Skin of body (tissue), 2 donors: Measurements from ENCODE around the gene SLC25A11. TPM values are rescaled to one million over a fixed set of nuclear protein-coding genes. Genes with fewer than 3 reads are reported as not detected.
A peak's percentile ranks its signal among the peaks of the same experiment; 100 is the strongest.
"Not testable (repeated sequence)": the region's sequence is repeated elsewhere in the genome, so short reads cannot be mapped to it uniquely, and the experiment has no call there.

Experiments used
- DNase-seq: peaks from one replicate; lab custom pipeline; 2025; lab: John Stamatoyannopoulos, UW
- total RNA-seq: library from RNA; depleted of rRNA; stranded (reverse); fragments of >200 nt; gene quantifications from one replicate; pipeline ENCODE4 v1.2.3, GENCODE V29; 2014

Gene SLC25A11
- total RNA-seq, 1 donor from 2014 or later = 34.2 TPM

DNA sequence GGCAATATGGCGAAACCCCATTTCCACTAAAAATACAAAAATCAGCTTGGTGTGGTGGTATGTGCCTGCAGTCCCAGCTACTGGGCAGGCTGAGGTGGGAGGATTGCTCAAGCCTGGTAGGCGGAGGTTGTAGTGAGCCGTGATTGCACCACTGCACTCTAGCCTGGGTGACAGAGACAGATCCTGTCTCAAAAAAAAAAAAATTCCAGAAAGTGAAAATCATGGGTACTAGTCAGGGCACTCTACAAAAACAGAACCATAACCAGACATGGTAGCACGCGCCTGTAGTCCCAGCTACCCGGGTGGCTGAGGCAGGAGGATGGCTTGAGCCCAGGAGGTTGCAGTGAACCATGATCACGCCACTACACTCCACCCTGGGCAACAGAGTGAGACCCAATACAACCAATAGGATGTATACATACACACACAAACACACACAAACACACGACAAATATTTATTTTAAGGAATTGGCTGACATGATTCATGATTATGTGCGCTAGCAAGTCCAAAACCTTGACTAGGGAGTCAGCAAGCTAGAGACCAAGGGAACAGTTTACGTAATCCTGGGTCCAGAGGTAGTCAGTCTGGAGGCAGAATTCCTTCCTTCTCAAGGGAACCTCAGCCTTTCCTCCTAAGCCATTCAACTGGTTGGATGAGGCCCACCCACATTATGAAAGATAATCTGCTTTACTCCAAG, 19.3 kb downstream of the SLC25A11 start:
- no peak for DNase-seq

DNA sequence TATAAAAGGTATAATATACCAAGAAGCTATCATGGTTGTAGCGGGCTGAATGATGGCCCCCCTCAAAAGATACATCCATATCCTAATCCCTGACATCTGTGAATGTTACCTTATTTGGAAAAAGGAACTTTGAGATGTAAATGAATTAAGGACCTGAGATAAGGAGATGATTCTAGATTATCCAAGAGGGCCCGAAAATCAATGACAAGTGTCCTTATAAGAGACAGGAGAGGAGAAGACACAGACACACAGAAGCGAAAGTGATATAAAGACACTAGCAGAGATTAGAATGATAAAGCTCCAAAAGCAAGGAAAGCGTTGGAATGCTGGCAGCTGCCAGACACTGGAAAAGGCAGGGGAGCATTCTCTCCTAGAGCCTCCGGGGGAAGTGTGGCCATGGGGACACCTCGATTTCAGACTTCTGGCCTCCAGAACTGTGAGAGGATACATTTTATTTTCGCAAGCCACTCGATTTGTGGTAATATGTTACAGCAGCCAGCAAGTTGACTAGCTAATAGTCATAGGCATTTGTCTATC, 20.3 kb downstream of the SLC25A11 start:
- DNase-seq = no peak

DNA sequence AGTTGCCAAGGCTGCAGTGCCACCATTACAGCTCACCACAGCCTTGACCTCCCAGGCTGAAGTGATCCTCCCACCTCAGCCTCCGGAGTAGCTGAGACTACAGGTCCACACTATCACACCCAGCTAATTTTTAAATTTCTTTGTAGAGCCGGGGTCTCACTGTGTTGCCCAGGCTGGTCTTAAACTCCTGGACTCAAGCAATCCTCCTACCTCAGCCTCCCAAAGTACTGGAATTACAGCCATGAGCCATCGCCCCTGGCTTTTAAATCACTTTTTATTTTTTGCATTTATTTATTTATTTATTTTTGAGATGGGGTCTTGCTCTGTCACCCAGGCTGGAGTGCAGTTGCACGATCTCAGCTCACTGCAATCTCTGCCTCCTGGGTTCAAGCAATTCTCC, 25.3 kb downstream of the SLC25A11 start:
- not testable (repeated sequence) for DNase-seq

DNA sequence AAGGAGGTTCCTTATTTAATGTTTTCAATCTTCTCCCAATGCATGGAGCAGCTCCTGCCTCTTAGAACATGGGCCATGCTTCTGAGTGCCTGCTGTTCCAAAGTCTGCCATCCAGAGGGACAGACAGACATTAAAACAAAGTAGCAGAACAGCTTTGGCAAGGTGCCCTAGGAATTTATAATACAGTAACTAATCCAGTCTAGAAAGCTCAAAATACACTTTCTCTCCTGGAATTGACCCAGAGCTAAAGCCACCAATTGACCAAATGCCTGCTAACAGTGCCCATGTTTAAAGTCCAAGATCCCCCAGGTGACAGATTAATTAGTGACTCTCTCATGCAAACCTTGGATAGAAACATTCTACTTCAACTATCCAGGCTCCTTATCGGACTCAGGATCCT, 25.9 kb downstream of the SLC25A11 start:
- DNase-seq = no peak

DNA sequence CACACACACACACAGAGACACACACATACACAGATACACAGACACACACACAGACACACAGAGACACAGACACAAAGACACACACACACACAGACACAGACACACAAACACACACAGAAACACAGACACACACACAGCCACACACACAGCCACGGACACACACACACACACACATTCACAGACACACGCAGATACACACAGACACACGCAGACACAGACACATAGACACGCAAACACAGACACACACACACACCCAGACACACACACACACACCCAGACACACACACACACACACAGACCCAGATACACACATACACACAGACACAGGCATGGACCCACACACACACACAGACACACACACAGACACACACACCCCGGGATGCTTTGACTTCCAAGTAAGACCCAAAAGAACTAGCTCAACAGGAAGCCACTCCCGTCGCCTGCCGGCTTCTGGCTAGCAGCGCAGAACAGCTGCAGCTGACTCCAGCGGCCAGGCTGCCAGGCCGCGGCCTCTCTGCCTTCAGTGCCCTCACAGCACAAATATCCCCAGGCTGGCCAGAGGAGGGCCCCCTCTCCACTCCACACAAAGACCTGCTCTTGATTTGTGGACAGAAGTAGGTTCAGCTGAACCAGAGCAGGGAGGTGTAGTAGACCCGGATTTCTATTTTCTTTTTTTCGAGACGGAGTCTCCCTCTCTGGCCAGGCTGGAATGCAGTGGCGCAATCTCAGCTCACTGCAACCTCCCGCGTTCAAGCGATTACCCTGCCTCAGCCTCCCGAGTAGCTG, 30.9 kb downstream of the SLC25A11 start:
- DNase-seq = peak; percentile 90

DNA sequence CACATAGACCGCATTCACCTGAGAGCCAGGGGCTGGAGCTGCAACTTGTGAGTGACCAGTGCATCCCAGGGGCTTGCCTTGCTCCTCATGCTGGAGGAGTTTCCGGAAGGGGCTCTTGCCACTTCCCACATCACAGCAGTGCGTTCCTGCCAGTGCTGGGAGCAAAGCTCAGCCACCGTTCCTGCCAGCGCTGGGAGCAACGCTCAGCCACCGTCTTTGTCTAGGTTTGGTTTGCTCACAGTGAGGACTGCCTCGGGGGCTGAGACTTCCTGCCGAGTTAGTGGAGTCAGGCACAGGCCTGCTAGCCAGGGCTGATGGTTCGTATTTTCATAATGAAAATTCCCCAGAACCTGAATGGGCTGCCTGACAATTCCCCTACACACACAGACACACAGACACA, 31.5 kb downstream of the SLC25A11 start:
- DNase-seq = no peak

DNA sequence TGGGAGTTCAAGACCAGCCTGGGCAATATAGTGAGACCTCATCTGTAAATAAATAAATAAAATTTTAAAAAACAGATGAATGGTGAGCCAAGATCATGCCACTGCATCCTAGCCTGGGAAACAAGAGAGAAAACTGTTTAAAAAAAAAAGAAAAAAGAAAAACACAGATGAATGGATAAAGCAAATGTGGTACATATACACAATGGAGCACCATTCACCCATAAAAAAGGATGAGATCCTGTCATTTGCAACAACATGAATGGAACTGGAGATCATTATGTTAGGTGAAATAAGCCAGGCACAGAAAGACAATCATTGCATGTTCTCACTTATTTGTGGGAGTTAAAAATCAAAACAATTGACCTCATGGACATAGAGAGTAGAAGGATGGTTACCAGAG, 33.2 kb downstream of the SLC25A11 start:
- DNase-seq = not testable (repeated sequence)

DNA sequence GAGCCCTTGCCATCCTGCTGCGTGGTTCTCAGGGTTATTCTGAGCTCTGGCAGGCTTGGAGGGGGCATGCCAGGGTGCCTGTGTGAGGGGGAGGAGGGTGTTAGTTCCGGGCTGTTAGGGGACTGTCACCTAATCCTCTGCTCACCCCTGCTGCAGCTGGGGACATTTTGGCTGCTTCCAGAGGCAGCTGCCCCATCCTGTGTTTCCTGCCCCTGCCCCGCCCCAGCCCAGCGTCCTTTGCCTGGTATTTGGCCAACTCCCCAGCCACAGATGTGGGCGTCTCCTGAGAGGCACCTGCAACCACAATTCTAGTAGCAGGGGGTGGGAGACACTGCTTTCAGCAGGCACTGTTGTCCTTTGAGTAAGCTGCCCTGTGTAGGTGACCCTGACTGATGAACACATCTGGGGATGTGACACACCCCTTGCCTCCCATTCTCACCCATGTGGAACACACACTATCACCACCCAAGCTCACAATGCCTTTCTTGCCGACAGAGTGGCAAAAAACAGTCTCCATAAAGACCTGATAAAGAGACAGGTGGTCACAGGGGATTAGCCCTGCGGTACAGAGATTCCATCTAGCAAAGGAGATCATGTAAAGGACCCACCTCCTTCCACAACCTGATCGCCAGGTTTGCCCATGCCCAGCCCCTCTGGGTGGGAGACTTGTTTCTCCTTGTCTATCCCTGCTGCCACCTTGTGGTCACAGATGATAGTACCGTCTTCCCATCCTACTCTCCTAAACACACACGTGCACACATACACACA, 36.6 kb downstream of the SLC25A11 start, which contains the start of gene CHRNE:
Gene CHRNE (minus strand): TSS at position 48 of the 768 bp plus-strand sequence. CDS start 35 bp downstream, at position 13.
- DNase-seq = peak; percentile 64

DNA sequence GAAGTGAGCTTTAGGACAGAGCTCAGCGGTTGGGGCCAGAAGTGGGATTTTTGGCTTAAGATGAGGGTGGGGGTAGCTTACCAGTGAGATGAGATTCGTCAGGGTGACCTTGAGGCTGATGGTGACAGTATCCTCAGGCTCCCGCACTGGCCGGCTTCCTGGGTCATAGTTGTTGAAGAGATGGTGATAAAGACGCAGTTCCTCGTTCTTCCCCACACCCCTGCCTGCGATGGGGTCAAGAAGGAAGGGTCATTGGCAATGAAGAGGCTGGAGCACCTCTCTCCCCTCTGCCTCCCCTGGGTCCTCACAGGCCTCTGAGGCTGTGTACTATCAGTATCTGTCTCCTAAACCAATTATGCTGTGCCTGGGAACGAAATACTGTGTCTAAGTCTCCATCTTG, 37.3 kb downstream of the SLC25A11 start:
- DNase-seq = no peak

DNA sequence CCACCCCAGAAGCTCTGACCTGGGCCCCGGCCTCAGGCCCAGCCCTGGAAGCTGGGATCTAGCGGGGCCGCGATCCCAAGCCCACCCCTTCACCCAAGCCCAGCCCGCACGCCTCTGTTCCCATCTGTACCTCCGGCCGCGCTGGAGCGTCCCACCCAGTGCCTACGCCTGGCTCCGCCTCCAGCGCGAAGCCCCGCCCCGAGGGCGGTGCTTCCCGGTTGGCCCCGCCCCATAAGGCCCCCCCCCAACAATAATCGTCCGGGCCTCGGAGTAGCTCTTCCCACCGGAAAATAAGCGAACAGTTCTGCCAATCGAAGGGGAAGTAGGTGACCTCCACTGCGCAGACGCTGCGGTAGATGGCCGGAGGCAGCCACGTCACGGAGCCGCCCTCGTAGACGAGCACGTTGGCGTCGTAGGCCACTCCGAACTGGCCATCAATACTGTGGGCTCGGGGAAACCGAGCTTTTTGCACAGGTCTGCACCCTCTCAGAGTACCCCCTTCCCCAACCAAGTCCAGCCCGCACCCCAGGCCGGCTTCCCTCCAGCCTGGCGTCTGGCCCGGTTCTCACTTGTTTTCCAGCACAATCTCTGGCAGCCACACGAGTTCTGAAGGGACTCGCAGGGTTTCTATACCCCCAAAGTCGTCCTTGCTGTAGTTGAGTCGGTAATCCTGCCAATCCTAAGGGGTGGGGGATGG, 38.0 kb downstream of the SLC25A11 start:
- no peak for DNase-seq

DNA sequence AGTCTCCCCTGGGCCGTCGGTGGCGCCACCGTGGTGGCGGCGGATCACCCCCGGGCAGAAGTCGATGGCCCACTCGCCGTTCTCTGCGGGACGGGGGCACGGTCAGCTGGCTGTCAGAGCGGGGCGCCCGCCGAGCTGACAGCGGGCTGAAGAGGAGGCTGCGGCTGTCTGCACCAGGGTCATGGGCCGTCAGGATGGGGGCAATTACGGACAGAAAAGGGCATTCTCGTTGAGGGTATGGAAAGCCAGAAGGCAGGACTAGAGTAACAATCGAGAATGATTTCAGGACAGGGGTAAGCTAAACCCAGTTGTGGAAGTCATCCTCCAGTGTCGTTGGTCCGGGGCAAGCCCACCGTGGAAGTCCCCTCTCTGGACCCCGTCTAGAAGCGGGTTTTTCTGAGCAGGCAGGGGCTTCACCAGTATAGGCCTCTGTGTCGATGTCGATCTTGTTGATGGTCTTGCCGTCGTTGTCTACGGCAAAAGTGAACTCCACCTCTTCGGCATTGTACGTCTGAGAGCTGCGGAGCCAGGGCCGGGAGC, 38.7 kb downstream of the SLC25A11 start:
- DNase-seq = no peak

DNA sequence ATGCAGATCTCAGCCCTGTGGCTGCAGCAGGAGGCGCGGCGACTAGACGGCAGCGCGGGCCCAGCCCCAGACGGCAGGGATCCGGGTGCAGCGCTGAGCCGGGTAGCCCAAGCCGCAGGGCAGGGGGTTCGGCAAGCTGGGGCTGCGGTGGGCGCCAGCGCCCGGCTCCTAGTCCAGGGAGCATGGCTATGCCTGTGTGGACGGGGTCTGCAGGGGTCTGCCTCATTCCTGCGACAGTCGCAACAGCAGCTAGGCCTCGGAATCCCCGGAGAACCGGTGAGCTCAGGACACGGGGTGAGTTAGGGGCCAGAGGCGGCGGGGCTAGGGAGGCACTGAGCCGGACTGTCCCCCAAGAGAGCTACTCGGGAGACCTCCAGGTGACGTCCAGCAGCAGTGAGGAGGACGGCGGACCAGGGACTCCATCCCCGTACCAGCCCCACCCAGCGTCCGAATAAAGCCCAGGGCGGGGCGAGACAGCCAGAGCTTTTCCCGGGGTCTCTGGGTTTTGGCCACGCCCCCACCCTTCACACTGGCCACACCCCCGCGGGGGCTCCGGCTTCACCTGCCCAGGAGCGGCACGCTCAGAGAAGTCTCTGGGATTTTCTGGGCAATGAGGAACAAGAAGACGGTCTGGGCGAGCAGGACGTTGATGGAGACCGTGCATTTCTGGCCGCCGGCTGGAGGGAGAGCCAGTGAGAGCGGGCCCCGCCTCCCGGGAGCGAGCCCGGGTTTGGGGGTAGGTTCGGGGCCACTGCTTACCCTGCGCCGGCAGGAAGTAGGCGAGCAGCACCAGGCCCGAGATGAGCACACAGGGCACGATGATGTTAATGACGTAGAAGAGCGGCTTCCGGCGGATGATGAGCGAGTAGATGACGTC, 39.4 kb downstream of the SLC25A11 start:
- peak; percentile 18 for DNase-seq

DNA sequence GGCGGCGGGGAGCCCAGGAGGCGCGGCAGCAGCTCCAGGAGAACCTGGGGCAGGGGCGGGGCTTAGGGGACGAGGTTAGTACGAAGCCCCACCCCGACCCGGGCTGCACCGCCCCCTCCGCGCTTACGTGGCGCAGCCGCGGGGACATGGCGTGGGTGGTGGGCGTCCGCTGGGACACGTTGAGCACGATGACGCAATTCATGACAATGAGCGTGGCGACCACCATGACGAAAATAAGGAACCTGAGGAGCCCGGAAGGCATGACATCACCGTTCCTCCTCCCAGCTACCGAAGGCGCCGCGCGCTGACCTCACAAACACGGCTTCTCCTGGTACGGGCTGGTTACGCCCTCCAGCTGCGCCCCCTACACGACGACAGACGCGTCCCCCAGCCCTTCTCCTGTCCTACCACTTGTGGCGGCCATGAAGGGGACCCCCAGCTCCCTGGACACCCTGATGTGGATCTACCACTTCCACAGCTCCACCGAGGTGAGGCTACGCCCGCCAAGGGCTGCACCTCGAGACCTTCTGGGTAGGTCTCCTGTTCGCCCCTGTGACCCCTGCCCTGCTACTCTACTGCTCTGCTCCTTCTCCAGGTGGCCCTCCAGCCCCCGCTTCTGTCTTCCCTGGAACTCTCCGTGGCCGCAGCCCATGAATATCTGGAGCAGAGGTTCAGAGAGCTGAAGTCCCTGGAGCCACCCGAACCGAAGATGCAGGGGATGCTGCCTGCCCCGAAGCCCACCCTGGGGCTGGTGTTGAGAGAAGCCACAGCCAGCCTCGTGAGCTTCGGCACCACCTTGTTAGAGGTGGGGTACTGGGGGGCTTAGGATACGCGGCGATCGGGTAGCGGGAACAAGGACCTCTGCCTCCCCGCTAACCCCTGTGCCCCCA, 40.3 kb downstream of the SLC25A11 start, which contains the start of gene C17orf107:
Gene C17orf107 (plus strand): TSS at position 196 of the 890 bp plus-strand sequence. CDS start 227 bp downstream, at position 423.
- DNase-seq = peak; percentile 69

DNA sequence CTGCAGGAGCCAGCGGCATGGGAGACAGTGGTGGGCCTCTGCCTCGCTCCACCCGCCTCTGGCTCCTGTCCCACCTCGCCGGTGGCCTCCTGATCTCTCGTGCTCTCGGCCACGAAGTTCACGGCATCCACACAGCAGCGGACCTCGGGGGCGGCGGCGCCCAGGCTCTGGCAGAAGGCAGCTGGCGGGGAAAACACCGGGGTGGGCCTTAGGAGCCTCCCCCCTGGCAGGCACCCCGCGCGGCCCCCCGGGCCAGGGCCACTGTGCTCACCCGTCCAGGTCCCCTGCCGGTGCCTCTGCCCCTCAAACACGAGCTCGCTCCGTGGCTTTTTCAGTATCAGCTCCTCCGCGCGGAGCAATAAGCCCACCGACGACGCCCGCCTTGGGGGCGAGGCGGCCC, 40.9 kb downstream of the SLC25A11 start:
- DNase-seq = no peak

DNA sequence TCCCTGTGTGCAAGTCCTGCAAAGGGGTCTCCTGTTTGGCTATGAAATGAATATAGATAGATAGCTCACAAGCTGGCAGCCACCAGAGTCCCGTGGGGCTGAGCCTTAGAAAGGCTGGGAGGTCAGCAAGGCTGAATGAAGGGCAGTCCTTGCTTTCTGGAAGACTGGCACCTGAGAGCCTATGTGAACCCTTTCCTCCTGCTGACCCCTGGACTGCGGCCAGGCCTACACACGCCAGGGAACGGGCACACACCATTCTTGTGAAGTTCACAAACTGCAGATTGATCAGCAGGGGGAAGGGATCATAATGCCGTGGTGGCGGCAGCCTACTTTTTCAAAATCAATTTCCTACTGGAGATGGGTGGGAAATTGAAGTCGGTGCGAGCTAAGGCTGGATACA, 41.5 kb downstream of the SLC25A11 start:
- no peak for DNase-seq

DNA sequence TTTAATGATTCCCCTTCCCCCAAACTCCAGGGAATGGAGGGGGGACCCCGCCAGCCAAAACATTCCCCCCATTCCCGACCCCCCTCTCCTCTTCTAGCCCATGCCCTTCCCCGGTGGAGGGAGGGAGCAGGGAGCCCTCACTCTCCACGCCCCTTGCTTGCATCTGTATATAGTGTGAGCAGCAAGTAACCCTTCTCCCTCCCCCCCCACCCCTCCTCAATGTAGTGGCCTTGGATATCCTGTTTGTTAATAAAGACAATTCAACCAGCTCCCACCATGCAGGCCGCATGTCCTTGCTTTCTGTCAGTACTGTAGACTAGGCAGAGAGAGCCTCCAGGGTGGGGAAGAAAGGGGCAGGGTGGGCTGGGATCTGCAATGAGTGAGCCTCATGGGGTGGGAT, 42.1 kb downstream of the SLC25A11 start:
- DNase-seq = no peak

DNA sequence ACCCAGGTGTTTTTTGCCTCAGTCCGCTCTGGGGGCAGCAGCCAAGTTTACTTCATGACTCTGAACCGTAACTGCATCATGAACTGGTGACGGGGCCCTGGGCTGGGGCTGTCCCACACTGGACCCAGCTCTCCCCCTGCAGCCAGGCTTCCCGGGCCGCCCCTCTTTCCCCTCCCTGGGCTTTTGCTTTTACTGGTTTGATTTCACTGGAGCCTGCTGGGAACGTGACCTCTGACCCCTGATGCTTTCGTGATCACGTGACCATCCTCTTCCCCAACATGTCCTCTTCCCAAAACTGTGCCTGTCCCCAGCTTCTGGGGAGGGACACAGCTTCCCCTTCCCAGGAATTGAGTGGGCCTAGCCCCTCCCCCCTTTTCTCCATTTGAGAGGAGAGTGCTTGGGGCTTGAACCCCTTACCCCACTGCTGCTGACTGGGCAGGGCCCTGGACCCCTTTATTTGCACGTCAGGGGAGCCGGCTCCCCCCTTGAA, 42.6 kb downstream of the SLC25A11 start:
- no peak for DNase-seq
